Measurements from ENCODE around the gene IP6K3. TPM values are rescaled to one million over a fixed set of nuclear protein-coding genes. Genes with fewer than 3 reads are reported as not detected.

IP6K3 gene
- total RNA-seq, 1 donor: 6.0 TPM

- DNase-seq (ENCODE audit: low read depth): no peak
- TF ChIP-seq, protein P1, sequence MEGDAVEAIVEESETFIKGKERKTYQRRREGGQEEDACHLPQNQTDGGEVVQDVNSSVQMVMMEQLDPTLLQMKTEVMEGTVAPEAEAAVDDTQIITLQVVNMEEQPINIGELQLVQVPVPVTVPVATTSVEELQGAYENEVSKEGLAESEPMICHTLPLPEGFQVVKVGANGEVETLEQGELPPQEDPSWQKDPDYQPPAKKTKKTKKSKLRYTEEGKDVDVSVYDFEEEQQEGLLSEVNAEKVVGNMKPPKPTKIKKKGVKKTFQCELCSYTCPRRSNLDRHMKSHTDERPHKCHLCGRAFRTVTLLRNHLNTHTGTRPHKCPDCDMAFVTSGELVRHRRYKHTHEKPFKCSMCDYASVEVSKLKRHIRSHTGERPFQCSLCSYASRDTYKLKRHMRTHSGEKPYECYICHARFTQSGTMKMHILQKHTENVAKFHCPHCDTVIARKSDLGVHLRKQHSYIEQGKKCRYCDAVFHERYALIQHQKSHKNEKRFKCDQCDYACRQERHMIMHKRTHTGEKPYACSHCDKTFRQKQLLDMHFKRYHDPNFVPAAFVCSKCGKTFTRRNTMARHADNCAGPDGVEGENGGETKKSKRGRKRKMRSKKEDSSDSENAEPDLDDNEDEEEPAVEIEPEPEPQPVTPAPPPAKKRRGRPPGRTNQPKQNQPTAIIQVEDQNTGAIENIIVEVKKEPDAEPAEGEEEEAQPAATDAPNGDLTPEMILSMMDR (IDR thresholded peaks at IDR 0.05; ENCODE audit: insufficient read depth, low read depth, low read length): no peak
- H3K4me3 ChIP-seq (ENCODE audit: low read depth, low read length): no peak overlapping the region
These were observed 62.9 kb downstream of the IP6K3 start for GRCh38 chr6:33683576-33684427.

DNA sequence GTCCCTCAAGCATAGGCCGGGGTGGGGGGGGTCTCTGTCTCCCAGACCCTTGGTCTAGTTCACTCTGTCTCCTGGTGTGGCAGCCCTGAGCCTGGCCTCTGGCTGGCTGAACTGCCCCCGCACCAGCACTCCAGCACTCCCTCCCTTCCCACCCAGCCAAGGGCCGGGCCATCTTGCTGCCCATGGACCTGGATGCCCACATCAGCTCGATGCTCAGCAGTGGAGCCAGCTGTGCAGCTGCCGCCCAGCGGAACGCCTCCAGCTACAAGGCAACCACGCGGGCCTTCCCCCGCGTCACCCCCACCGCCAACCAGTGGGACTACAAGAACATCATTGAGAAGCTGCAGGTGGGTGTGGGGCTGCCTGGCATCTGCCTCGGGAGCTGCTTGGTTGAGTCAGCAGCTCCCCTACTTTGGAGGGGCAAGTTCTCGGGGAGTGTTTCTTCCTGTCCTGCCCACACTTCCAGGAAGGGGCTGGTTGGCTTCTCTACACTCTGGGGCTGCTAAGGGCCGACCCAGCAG is 63.6 kb downstream of the IP6K3 start:
- DNase-seq (ENCODE audit: low read depth): no peak
- TF ChIP-seq, protein P1 (IDR thresholded peaks at IDR 0.05; ENCODE audit: insufficient read depth, low read depth, low read length): no peak
- H3K4me3 ChIP-seq (ENCODE audit: low read depth, low read length): no peak overlapping the region

DNA sequence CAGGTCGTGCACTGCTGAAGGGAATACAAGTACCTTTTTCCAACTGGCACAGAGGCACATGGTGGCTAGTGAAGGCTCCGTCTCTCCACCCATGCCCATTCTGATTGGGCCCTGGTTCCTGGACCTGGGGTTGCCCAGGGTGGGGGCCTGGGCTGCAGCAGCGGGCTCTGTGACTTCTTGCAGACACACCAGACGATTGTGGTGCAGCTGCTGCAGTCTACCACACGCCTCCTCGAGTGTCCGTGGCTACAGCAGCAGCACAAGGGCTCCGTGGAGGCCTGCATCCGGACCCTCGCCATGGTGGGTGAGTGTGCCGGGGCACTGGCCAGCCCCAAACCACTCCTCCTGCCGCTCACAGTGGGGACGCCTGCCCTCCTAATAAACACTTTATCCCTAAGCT is 64.4 kb downstream of the IP6K3 start:
- no peak for DNase-seq (ENCODE audit: low read depth)
- H3K4me3 ChIP-seq (ENCODE audit: low read depth, low read length): no peak overlapping the region
- TF ChIP-seq, protein P1 (IDR thresholded peaks at IDR 0.05; ENCODE audit: insufficient read depth, low read depth, low read length): no peak

GRCh38 chr6:33679761-33680160 is 66.9 kb downstream of the IP6K3 start:
- DNase-seq (ENCODE audit: low read depth): no peak
- TF ChIP-seq, protein P1 (IDR thresholded peaks at IDR 0.05; ENCODE audit: insufficient read depth, low read depth, low read length): no peak
- H3K4me3 ChIP-seq (ENCODE audit: low read depth, low read length): no peak overlapping the region

DNA sequence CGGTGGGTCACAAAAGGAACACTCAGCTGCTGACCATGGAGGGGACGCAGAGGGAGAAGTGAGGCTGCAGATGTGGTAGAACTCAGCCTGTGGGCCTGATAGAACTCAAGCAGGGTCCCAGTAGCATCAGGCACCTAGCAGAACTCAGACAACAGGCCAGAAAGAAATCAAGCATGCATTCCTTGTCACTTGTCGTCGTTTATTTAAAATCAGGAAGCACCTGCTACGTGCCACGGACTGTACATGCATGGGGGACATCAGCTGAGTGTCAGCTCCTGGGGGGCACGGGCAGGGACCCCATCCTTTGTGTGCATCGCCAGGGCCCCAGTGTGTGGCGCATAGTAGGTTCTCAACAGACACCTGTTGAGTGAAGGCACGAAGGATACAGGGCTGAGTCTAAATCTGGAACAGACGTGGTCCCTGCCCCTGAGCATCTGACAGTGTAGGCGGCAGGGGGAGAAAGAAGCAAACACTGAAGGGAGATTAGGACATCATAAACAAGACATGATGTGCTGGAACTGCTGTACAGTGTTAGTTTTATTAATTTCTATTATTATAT is 67.7 kb downstream of the IP6K3 start:
- H3K4me3 ChIP-seq (ENCODE audit: low read depth, low read length): no peak overlapping the region
- DNase-seq (ENCODE audit: low read depth): no peak

DNA sequence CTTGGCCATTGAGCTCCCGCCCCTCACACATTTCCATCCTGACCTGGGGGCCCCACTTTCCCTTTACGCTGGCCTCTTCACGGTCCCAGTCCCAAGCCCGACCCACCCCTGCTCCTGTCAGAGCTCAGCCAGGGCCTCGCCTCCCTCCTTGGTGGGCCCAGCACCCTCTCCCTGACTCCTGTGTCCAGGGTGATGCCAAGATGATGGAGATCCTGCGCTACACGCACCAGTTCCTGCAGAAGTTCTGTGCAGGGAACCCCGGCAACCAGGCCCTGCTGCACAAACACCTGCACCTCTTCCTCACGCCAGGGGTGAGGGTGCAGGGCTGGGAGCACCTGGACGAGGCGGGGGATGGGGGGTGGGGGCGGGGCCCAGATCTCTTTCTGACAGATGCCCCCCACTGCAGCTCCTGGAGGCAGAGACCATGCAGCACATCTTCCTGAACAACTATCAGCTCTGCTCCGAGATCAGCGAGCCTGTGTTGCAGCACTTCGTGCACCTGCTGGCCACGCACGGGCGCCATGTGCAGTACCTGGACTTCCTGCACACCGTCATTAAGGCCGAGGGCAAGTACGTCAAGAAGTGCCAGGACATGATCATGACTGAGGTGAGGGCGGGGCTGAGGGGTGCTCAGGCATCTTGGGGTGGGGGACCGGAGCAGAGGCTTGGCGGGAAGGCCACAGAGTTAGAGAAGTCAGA is 68.3 kb downstream of the IP6K3 start:
- DNase-seq (ENCODE audit: low read depth): no peak
- TF ChIP-seq, protein P1 (IDR thresholded peaks at IDR 0.05; ENCODE audit: insufficient read depth, low read depth, low read length): no peak
- no peak overlapping the region for H3K4me3 ChIP-seq (ENCODE audit: low read depth, low read length)

More for the DNA sequence above, 67.7 kb downstream of the IP6K3 start:
- TF ChIP-seq, protein P1 (IDR thresholded peaks at IDR 0.05; ENCODE audit: insufficient read depth, low read depth, low read length): no peak

All from fibroblast of villous mesenchyme (primary cell).